HUES6 (cell line): Measurements from ENCODE around the gene WLS.
"Not testable (repeated sequence)": the region's sequence is repeated elsewhere in the genome, so short reads cannot be mapped to it uniquely, and the experiment has no call there.

ENCODE experiments used
- H3K27ac ChIP-seq: 2 replicates; pipeline ENCODE4 v1.7.0; 2013; ENCODE audit warnings: low read depth, mild to moderate bottlenecking, low read length, inconsistent platforms
- H3K27me3 ChIP-seq: 2 replicates; pipeline ENCODE4 v1.6.1; 2013; ENCODE audit warnings: low read length; ENCODE audit not compliant: control insufficient read depth, insufficient read depth
- H3K36me3 ChIP-seq: 2 replicates; pipeline ENCODE4 v1.6.1; 2013; ENCODE audit warnings: low read length; ENCODE audit not compliant: control insufficient read depth, insufficient read depth
- H3K4me1 ChIP-seq: 2 replicates; pipeline ENCODE4 v1.6.1; 2013; ENCODE audit warnings: low read length; ENCODE audit not compliant: control insufficient read depth, insufficient read depth
- H3K4me3 ChIP-seq: 2 replicates; pipeline ENCODE4 v1.5.1; 2013; ENCODE audit warnings: low read depth, low read length
- H3K9ac ChIP-seq: one replicate; pipeline ENCODE4 v1.6.1; 2013; ENCODE audit warnings: mild to moderate bottlenecking, low read length
- H3K9me3 ChIP-seq: 2 replicates; pipeline ENCODE4 v1.6.1; 2013; ENCODE audit warnings: low read depth, low read length; ENCODE audit not compliant: control insufficient read depth, insufficient read depth

Gene WLS

DNA sequence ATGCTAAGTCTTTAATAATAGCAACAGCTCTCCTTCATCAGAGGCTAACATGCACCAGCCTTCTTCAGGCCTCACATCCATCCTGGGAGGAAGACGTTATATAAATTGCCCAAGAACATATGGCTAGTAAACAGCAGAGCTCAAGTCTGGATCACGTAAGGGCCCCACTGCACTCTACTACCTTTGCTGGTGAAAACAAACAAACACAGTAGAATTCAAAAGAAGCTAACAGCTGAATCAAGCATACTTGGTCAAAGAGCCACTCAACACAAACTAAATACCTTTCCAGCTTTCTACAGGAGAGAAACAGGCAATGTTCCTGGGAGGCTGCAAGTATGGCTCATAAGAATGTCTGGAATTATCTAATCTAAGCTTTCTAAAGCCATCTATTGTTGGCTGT lies 66.0 kb downstream of the WLS start:
- Histone ChIP-seq H3K27ac (no peak overlapping the region), H3K36me3 (peaks cover 12% of the 10 kb centered on the region; the same call in 1 of the 2 replicates), H3K4me1 (no peaks in the 10 kb centered on the region), H3K4me3 (no peak overlapping the region), H3K9me3 (no peaks in the 10 kb centered on the region), H3K9ac (no peak overlapping the region), H3K27me3 (no peaks in the 10 kb centered on the region)

- Histone ChIP-seq H3K9me3 (no peaks in the 10 kb centered on the region), H3K36me3 (peaks cover 12% of the 10 kb centered on the region; the same call in 1 of the 2 replicates), H3K27me3 (no peaks in the 10 kb centered on the region), H3K4me3 (no peak overlapping the region), H3K4me1 (no peaks in the 10 kb centered on the region), H3K9ac (no peak overlapping the region), H3K27ac (no peak overlapping the region)
Observed at GRCh38 chr1:68165665-68166064, 66.7 kb downstream of the WLS start.

GRCh38 chr1:68164918-68165317 lies 67.4 kb downstream of the WLS start:
- H3K4me3 ChIP-seq: no peak overlapping the region

DNA sequence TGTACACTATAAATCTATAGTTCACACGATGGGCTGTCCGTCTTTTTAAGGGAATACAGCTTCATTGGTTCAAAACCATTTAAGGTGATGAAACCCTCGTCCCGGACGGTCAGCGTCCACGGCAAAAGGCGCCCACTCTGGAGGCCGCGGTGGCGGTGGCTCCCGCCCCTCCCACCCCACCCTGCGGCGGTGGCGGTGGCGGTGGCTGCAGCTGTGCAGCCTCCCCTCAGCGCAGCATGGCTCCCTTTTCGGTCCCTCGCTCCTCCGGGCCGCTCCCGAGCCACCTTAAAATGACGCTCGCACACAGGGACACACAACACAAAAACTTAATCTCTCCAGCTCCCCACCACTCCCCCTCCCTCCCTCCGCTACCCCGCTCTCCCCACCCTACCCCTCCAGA lies 69.1 kb downstream of the WLS start:
- Histone ChIP-seq H3K4me3 (no peak overlapping the region), H3K27me3 (no peaks in the 10 kb centered on the region), H3K36me3 (peaks cover 19% of the 10 kb centered on the region; the same call in 1 of the 2 replicates), H3K9ac (no peak overlapping the region), H3K9me3 (no peaks in the 10 kb centered on the region), H3K4me1 (no peaks in the 10 kb centered on the region), H3K27ac (no peak overlapping the region)

More at GRCh38 chr1:68164918-68165317, 67.4 kb downstream of the WLS start:
- Histone ChIP-seq H3K9me3 (no peaks in the 10 kb centered on the region), H3K4me1 (no peaks in the 10 kb centered on the region), H3K36me3 (peaks cover 12% of the 10 kb centered on the region; the same call in 1 of the 2 replicates), H3K9ac (no peak overlapping the region), H3K27ac (no peak overlapping the region), H3K27me3 (no peaks in the 10 kb centered on the region)

DNA sequence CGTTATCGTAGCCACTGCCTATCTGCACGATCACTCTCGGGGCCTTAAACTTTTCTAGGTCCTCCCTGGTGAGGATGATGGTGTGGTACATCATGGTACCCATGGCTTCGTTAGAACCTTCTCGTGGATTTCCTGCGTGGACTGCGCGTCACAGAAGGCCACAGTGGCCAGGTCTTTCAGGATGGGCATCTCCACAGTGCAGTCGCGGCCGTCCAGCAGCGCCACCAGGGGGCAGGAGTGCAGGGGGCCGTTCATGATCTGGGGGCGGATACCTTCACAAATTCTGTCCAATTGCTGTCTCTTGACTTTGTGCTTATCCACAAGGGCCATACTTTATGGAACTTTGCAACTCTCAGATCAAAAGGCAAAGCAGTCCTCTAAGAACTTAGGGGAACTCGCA lies 69.6 kb downstream of the WLS start:
- peaks cover 18% of the 10 kb centered on the region; the same call in 1 of the 2 replicates for H3K36me3 ChIP-seq
- no peaks in the 10 kb centered on the region for H3K4me1 ChIP-seq
- H3K9ac ChIP-seq: no peak overlapping the region
- no peak overlapping the region for H3K4me3 ChIP-seq
- no peaks in the 10 kb centered on the region for H3K27me3 ChIP-seq
- H3K27ac ChIP-seq: no peak overlapping the region
- no peaks in the 10 kb centered on the region for H3K9me3 ChIP-seq

DNA sequence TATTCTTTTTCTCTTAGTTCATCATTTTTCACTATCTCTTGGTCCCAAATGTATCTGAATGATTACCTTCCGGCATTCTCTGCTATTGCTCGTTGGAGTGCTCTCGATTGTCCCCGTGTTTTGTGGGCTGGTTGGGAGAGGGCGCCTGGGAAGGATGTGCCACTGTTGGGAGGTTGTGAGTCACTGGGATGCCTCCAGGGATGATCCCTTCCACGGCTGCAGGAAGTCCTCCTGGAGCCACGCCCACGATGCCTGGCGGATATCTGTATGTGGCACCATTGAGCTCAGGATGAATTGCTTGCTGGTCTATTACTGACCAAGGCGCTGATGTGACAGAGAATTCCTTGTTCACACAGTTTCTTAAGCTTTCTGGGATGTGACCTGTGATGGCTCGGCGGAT lies 70.7 kb downstream of the WLS start:
- not testable (repeated sequence) for H3K9ac ChIP-seq, H3K27me3 ChIP-seq, H3K4me1 ChIP-seq, H3K27ac ChIP-seq, H3K4me3 ChIP-seq, H3K9me3 ChIP-seq
- peaks cover 21% of the 10 kb centered on the region; the same call in 1 of the 2 replicates for H3K36me3 ChIP-seq

- H3K36me3 ChIP-seq: peaks cover 26% of the 10 kb centered on the region; the same call in 1 of the 2 replicates
- not testable (repeated sequence) for H3K27ac ChIP-seq, H3K27me3 ChIP-seq, H3K9ac ChIP-seq, H3K4me1 ChIP-seq, H3K4me3 ChIP-seq, H3K9me3 ChIP-seq
Observed at GRCh38 chr1:68160935-68161334, 71.4 kb downstream of the WLS start.

DNA sequence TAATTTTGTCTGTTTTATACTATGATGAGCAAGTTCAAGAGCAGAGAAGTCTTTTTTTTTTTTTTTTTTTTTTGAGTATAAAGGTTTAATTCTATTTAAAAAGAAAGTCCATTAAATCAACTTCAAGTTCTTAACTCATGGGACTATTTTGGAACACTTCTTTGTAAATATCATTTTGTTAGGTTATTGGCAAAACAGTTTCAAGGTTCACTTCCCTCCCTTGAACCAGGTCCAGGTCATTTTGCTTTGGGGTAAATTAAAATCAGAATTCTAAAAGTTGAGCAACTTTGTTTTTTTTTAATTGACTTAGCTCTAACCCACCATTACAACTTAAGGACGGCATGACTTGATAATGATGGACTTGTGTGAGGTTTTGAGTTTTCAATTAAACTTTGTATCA lies 72.3 kb downstream of the WLS start:
- H3K36me3 ChIP-seq: peaks cover 28% of the 10 kb centered on the region; the same call in 1 of the 2 replicates
- no peaks in the 10 kb centered on the region for H3K4me1 ChIP-seq
- no peak overlapping the region for H3K27ac ChIP-seq
- H3K9me3 ChIP-seq: no peaks in the 10 kb centered on the region
- no peaks in the 10 kb centered on the region for H3K27me3 ChIP-seq
- H3K4me3 ChIP-seq: no peak overlapping the region
- H3K9ac ChIP-seq: no peak overlapping the region

GRCh38 chr1:68158837-68159236 lies 73.5 kb downstream of the WLS start:
- Histone ChIP-seq H3K4me1 (no peaks in the 10 kb centered on the region), H3K4me3 (no peak overlapping the region), H3K27ac (no peak overlapping the region), H3K27me3 (no peaks in the 10 kb centered on the region), H3K9me3 (no peaks in the 10 kb centered on the region), H3K9ac (no peak overlapping the region), H3K36me3 (peaks cover 38% of the 10 kb centered on the region; the same call in 1 of the 2 replicates)

- H3K27ac ChIP-seq: no peak overlapping the region
- no peak overlapping the region for H3K9ac ChIP-seq
- no peak overlapping the region for H3K4me3 ChIP-seq
- no peaks in the 10 kb centered on the region for H3K4me1 ChIP-seq
- H3K9me3 ChIP-seq: no peaks in the 10 kb centered on the region
- H3K36me3 ChIP-seq: peaks cover 44% of the 10 kb centered on the region; the same call in 1 of the 2 replicates
- H3K27me3 ChIP-seq: no peaks in the 10 kb centered on the region
Observed at GRCh38 chr1:68157416-68157815, 74.9 kb downstream of the WLS start.

DNA sequence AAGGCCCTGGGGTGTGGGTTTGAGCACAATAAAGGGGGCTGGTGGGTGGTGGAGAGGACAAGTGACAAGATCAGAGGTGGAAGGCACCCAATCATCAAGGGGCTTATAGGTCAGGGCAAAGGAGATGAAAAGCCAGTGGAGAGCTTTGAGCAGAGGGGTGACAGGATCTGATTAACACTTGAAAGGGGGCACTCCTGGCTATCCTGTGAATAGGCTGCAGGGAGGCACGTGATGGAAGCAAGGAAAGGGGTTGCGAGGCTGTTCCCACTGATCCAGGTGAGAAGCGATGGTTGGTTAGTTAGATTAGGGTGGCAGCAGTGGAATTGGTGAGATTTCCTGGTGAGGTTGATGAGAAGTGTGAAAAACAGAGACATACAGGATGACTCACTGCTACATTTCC lies 80.6 kb downstream of the WLS start:
- no peak overlapping the region for H3K27ac ChIP-seq
- H3K4me3 ChIP-seq: no peak overlapping the region
- H3K36me3 ChIP-seq: peaks cover 83% of the 10 kb centered on the region; the same call in 1 of the 2 replicates
- H3K9me3 ChIP-seq: no peaks in the 10 kb centered on the region
- H3K9ac ChIP-seq: no peak overlapping the region
- H3K27me3 ChIP-seq: no peaks in the 10 kb centered on the region
- peaks cover 5% of the 10 kb centered on the region; the same call in 1 of the 2 replicates for H3K4me1 ChIP-seq

DNA sequence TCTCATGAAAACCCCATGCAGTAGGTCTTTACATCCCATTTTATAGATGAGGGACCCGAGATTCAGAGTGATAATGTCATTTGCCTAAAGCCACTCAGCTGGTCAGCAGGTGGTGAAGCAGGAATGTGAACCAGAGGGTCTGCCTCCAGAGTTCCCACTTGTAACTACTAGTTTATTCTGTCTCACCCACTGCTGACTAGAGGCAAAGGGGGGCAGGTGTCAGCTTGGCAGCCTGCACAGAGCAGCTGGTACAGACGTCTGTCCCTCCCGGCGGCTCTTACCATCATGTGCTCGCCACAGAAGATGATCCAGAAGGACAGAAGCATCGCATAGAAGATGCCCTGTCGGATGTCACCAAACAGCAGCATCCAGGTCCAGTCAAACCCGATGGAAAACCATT lies 82.4 kb downstream of the WLS start:
- H3K27ac ChIP-seq: no peak overlapping the region
- H3K4me3 ChIP-seq: no peak overlapping the region
- no peaks in the 10 kb centered on the region for H3K9me3 ChIP-seq
- H3K36me3 ChIP-seq: peaks cover 85% of the 10 kb centered on the region; the same call in 1 of the 2 replicates
- H3K9ac ChIP-seq: no peak overlapping the region
- H3K4me1 ChIP-seq: peaks cover 8% of the 10 kb centered on the region
- H3K27me3 ChIP-seq: no peaks in the 10 kb centered on the region
